Measurements from ENCODE around the gene PTBP3.

DNA sequence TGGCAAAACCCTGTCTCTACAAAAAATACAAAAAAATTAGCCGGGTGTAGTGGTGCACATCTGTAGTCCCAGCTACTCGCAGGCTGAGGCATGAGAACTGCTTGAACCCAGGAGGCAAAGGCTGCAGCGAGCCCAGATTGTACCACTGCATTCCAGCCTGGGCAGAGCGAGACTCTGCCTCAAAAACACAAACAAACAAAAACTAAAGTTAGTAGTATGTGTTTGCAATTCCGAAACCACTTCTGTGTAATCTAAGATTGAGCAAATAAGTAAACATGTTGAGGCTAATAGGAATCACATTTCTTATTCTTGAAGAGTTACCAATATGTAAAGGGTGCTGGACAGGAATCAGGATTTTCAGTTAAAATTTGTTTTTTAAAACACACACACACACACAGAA, 88.3 kb downstream of the PTBP3 start:
- TF ChIP-seq CTCF (conservative IDR thresholded peaks at IDR 0.05 in 1 of 2, IDR thresholded peaks at IDR 0.05 in 1 of 2; ENCODE audit: extremely low read depth in 1 of 2, insufficient read depth in 1 of 2, low read depth in 1 of 2, low read length in 2 of 2) (no peak), EZH2 (IDR thresholded peaks at IDR 0.05; ENCODE audit: borderline replicate concordance, low read length) (no peak)

All from mammary epithelial cell (primary cell).